Measurements from ENCODE around the gene HRG. TPM values are rescaled to one million over a fixed set of nuclear protein-coding genes. Genes with fewer than 3 reads are reported as not detected.
A peak's percentile ranks its signal among the peaks of the same experiment; 100 is the strongest.

Gene HRG
- total and polyA plus RNA-seq, 2 experiments from 2014 or later: not detected

DNA sequence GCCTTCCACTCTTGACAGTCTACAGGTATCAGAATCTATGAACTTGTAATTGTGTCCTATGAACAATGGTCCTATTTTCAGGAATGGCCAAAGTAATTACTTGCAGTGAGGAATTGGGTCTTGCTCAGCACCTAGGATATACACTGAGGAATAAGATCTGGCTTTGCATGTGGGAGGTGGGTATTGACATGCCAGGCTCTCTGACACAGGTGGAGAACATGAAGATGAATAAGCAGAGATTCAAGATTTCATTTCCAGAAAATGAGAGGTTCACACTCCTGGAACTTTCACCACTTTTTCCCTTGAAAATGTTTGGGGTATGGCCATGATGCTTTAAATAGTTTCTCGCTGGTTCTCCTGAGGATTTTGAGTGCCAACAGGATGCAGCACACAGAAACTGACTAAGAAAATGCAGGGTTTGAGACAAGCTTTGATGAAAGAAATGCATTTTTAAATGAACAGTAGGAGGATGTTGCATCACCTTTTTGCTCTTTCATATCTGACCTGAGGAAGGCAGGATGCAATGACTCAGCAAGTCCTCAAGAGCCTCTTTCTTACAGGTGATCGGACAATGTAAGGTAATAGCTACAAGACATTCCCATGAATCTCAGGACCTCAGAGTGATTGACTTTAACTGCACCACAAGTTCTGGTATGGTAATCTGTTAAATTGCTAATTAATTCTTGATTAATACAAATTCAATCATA, 3.7 kb downstream of the HRG start:
- Mint-ChIP-seq H3K4me1 (peaks cover 21% of the 10 kb centered on the region), H3K36me3 (ENCODE audit: low read depth) (no peaks in the 10 kb centered on the region), H3K4me3 (no peak overlapping the region), H3K27ac (0 out of 2 replicates have a peak overlapping the region, but pooled peaks have one; percentile 26), H3K9me3 (no peaks in the 10 kb centered on the region; the same call in 2 of the 3 replicates), H3K27me3 (ENCODE audit: insufficient read depth, low read depth, poor library complexity) (peaks cover 5% of the 10 kb centered on the region)
- no peak overlapping the region for H3K4me3 ChIP-seq
- H3K4me1 ChIP-seq (ENCODE audit: insufficient read depth): peaks cover 21% of the 10 kb centered on the region
- no peak overlapping the region for H3K27ac ChIP-seq (ENCODE audit: low read depth)
- H3K4me2 ChIP-seq: no peak overlapping the region
- H3F3A ChIP-seq (replicated peaks; ENCODE audit: low read depth): no peaks in the 10 kb centered on the region
- peaks cover 22% of the 10 kb centered on the region for H3K9me2 ChIP-seq (ENCODE audit: insufficient read depth)
- no peak for DNase-seq (ENCODE audit: low spot score)
- no peaks in the 10 kb centered on the region for H3K79me2 ChIP-seq (replicated peaks; ENCODE audit: insufficient read depth)
- H2AFZ ChIP-seq: peak overlapping the region; percentile 67; the same call in 1 of the 2 replicates
- no peaks in the 10 kb centered on the region for H3K27me3 ChIP-seq (ENCODE audit: insufficient read depth)
- no peaks in the 10 kb centered on the region for H4K20me1 ChIP-seq (replicated peaks; ENCODE audit: insufficient read depth)
- TF ChIP-seq, protein P1, sequence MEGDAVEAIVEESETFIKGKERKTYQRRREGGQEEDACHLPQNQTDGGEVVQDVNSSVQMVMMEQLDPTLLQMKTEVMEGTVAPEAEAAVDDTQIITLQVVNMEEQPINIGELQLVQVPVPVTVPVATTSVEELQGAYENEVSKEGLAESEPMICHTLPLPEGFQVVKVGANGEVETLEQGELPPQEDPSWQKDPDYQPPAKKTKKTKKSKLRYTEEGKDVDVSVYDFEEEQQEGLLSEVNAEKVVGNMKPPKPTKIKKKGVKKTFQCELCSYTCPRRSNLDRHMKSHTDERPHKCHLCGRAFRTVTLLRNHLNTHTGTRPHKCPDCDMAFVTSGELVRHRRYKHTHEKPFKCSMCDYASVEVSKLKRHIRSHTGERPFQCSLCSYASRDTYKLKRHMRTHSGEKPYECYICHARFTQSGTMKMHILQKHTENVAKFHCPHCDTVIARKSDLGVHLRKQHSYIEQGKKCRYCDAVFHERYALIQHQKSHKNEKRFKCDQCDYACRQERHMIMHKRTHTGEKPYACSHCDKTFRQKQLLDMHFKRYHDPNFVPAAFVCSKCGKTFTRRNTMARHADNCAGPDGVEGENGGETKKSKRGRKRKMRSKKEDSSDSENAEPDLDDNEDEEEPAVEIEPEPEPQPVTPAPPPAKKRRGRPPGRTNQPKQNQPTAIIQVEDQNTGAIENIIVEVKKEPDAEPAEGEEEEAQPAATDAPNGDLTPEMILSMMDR (conservative IDR thresholded peaks at IDR 0.05; ENCODE audit: low read depth in 2 of 2): no peak
- TF ChIP-seq EZH2 (IDR thresholded peaks at IDR 0.05; ENCODE audit: low read depth, unreplicated experiment) (no peak), ZNF114 (CRISPR knock-in tag; IDR thresholded peaks at IDR 0.05) (no peak), ZNF331 (CRISPR knock-in tag; IDR thresholded peaks at IDR 0.05; ENCODE audit: low read depth) (no peak), ETS1 (IDR thresholded peaks at IDR 0.05) (no peak), EZH2phosphoT487 (IDR thresholded peaks at IDR 0.05; ENCODE audit: unreplicated experiment) (no peak), JUNB (IDR thresholded peaks at IDR 0.05; ENCODE audit: unreplicated experiment) (no peak), STAT1 (IDR thresholded peaks at IDR 0.05; ENCODE audit: unreplicated experiment) (no peak), NANOG (IDR thresholded peaks at IDR 0.05; ENCODE audit: borderline replicate concordance) (no peak), REST (IDR thresholded peaks at IDR 0.05; ENCODE audit: unreplicated experiment) (no peak), CREB1 (CRISPR knock-in tag; IDR thresholded peaks at IDR 0.05; ENCODE audit: low read depth) (no peak), POLR2AphosphoS5 (IDR thresholded peaks at IDR 0.05; ENCODE audit: low read depth) (no peak)
- TF ChIP-seq, protein P2, sequence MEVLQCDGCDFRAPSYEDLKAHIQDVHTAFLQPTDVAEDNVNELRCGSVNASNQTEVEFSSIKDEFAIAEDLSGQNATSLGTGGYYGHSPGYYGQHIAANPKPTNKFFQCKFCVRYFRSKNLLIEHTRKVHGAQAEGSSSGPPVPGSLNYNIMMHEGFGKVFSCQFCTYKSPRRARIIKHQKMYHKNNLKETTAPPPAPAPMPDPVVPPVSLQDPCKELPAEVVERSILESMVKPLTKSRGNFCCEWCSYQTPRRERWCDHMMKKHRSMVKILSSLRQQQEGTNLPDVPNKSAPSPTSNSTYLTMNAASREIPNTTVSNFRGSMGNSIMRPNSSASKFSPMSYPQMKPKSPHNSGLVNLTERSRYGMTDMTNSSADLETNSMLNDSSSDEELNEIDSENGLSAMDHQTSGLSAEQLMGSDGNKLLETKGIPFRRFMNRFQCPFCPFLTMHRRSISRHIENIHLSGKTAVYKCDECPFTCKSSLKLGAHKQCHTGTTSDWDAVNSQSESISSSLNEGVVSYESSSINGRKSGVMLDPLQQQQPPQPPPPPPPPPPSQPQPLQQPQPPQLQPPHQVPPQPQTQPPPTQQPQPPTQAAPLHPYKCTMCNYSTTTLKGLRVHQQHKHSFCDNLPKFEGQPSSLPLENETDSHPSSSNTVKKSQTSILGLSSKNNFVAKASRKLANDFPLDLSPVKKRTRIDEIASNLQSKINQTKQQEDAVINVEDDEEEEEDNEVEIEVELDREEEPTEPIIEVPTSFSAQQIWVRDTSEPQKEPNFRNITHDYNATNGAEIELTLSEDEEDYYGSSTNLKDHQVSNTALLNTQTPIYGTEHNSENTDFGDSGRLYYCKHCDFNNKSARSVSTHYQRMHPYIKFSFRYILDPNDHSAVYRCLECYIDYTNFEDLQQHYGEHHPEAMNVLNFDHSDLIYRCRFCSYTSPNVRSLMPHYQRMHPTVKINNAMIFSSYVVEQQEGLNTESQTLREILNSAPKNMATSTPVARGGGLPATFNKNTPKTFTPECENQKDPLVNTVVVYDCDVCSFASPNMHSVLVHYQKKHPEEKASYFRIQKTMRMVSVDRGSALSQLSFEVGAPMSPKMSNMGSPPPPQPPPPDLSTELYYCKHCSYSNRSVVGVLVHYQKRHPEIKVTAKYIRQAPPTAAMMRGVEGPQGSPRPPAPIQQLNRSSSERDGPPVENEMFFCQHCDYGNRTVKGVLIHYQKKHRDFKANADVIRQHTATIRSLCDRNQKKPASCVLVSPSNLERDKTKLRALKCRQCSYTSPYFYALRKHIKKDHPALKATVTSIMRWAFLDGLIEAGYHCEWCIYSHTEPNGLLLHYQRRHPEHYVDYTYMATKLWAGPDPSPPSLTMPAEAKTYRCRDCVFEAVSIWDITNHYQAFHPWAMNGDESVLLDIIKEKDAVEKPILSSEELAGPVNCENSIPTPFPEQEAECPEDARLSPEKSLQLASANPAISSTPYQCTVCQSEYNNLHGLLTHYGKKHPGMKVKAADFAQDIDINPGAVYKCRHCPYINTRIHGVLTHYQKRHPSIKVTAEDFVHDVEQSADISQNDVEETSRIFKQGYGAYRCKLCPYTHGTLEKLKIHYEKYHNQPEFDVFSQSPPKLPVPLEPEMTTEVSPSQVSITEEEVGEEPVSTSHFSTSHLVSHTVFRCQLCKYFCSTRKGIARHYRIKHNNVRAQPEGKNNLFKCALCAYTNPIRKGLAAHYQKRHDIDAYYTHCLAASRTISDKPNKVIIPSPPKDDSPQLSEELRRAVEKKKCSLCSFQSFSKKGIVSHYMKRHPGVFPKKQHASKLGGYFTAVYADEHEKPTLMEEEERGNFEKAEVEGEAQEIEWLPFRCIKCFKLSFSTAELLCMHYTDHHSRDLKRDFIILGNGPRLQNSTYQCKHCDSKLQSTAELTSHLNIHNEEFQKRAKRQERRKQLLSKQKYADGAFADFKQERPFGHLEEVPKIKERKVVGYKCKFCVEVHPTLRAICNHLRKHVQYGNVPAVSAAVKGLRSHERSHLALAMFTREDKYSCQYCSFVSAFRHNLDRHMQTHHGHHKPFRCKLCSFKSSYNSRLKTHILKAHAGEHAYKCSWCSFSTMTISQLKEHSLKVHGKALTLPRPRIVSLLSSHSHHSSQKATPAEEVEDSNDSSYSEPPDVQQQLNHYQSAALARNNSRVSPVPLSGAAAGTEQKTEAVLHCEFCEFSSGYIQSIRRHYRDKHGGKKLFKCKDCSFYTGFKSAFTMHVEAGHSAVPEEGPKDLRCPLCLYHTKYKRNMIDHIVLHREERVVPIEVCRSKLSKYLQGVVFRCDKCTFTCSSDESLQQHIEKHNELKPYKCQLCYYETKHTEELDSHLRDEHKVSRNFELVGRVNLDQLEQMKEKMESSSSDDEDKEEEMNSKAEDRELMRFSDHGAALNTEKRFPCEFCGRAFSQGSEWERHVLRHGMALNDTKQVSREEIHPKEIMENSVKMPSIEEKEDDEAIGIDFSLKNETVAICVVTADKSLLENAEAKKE (CRISPR knock-in tag; IDR thresholded peaks at IDR 0.05): no peak
- no peak for ATAC-seq
- H3K36me3 ChIP-seq (ENCODE audit: insufficient read depth): no peaks in the 10 kb centered on the region; the same call in 1 of the 2 replicates

All from GM23338 (cell line).